Amygdala (tissue), 56 donors: Measurements from ENCODE around the gene CACNB1.
"Not testable (repeated sequence)": the region's sequence is repeated elsewhere in the genome, so short reads cannot be mapped to it uniquely, and the experiment has no call there.

Experiments used
- DNase-seq, 56 donors: peaks; one replicate each; lab custom pipeline; 2025; lab: John Stamatoyannopoulos, UW

CACNB1 gene

GRCh38 chr17:39134878-39135277 is 62.6 kb downstream of the CACNB1 start:
- no peak for DNase-seq

GRCh38 chr17:39132192-39132610 is 65.3 kb downstream of the CACNB1 start:
- DNase-seq, result no peak

GRCh38 chr17:39131616-39132015 is 65.9 kb downstream of the CACNB1 start:
- DNase-seq, result no peak

GRCh38 chr17:39130205-39130604 is 67.3 kb downstream of the CACNB1 start:
- no peak for DNase-seq

GRCh38 chr17:39129544-39129943 is 67.9 kb downstream of the CACNB1 start:
- not testable (repeated sequence) for DNase-seq

GRCh38 chr17:39126436-39126835 is 71.0 kb downstream of the CACNB1 start:
- DNase-seq, result no peak

- no peak for DNase-seq
Observed at GRCh38 chr17:39125143-39125875, 72.2 kb downstream of the CACNB1 start.

- peak in 4 of 56 donors; percentile 12 to 44 (median 28) for DNase-seq
Observed at GRCh38 chr17:39123627-39124026, 73.8 kb downstream of the CACNB1 start.
